ENCODE results near the gene LSM11. TPM values are rescaled to one million over a fixed set of nuclear protein-coding genes. Genes with fewer than 3 reads are reported as not detected.

Gene LSM11
- total RNA-seq, 2 donors from 2014 or later: 3.7 to 4.5 TPM

DNA sequence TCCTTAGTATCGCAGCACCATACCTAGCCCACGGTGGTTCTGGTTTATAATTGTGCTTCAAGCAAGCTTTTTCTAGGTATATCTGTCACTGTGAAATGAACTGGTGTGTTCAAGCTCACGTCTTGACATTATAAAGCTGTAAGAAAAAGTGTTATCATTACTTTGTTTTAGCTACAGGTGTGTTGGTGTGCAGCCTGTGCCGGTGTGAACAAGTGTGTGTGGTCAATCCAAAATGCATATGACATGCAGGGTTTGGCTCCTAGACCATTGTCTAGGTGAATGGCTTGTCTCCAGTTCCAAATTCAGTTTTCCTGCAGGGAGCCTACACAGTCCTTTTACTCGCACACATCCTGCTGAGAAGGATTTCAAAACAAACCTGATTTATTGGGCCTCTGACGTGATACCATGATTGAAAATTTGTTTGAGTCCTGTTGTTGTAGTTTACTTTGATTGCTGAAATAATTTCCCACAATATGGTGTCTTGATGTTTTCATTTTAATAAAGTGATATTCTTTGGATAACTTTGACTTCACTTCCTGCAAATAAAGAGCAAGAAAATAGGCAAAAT lies 3.7 kb downstream of the LSM11 start:
- Histone ChIP-seq H3K4me1 (ENCODE audit: control insufficient read depth, insufficient read depth, low read length) (no peaks in the 10 kb centered on the region), H3K9ac (ENCODE audit: extremely low read depth, low read length, poor library complexity, severe bottlenecking) (no peak overlapping the region), H3K27me3 (ENCODE audit: control insufficient read depth, insufficient read depth, low read length, poor library complexity, severe bottlenecking) (peaks cover 7% of the 10 kb centered on the region), H3K36me3 (ENCODE audit: control insufficient read depth, insufficient read depth, low read length) (no peaks in the 10 kb centered on the region), H3K9me3 (ENCODE audit: control insufficient read depth, low read length) (no peaks in the 10 kb centered on the region), H3K4me3 (ENCODE audit: low read length) (no peak overlapping the region), H3K27ac (ENCODE audit: low read depth, low read length) (no peak overlapping the region)
- DNase-seq: no peak
- 85 to 90% methylated on average over 4 to 6 of the region's 6 CpGs for WGBS, 2 experiments (ENCODE audit: insufficient coverage in 1 of 2, insufficient read length in 1 of 2)
- TF ChIP-seq, protein P1, sequence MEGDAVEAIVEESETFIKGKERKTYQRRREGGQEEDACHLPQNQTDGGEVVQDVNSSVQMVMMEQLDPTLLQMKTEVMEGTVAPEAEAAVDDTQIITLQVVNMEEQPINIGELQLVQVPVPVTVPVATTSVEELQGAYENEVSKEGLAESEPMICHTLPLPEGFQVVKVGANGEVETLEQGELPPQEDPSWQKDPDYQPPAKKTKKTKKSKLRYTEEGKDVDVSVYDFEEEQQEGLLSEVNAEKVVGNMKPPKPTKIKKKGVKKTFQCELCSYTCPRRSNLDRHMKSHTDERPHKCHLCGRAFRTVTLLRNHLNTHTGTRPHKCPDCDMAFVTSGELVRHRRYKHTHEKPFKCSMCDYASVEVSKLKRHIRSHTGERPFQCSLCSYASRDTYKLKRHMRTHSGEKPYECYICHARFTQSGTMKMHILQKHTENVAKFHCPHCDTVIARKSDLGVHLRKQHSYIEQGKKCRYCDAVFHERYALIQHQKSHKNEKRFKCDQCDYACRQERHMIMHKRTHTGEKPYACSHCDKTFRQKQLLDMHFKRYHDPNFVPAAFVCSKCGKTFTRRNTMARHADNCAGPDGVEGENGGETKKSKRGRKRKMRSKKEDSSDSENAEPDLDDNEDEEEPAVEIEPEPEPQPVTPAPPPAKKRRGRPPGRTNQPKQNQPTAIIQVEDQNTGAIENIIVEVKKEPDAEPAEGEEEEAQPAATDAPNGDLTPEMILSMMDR (conservative IDR thresholded peaks at IDR 0.05): no peak
- peaks cover 19% of the 10 kb centered on the region for H3K27me3 Mint-ChIP-seq (ENCODE audit: insufficient read depth)
- H3K4me1 Mint-ChIP-seq: peaks cover 6% of the 10 kb centered on the region
- H3K4me3 Mint-ChIP-seq: no peak overlapping the region
- H3K27ac Mint-ChIP-seq: no peak overlapping the region
- no peaks in the 10 kb centered on the region for H3K9me3 Mint-ChIP-seq
- no peaks in the 10 kb centered on the region for H3K36me3 Mint-ChIP-seq (ENCODE audit: low read depth)

DNA sequence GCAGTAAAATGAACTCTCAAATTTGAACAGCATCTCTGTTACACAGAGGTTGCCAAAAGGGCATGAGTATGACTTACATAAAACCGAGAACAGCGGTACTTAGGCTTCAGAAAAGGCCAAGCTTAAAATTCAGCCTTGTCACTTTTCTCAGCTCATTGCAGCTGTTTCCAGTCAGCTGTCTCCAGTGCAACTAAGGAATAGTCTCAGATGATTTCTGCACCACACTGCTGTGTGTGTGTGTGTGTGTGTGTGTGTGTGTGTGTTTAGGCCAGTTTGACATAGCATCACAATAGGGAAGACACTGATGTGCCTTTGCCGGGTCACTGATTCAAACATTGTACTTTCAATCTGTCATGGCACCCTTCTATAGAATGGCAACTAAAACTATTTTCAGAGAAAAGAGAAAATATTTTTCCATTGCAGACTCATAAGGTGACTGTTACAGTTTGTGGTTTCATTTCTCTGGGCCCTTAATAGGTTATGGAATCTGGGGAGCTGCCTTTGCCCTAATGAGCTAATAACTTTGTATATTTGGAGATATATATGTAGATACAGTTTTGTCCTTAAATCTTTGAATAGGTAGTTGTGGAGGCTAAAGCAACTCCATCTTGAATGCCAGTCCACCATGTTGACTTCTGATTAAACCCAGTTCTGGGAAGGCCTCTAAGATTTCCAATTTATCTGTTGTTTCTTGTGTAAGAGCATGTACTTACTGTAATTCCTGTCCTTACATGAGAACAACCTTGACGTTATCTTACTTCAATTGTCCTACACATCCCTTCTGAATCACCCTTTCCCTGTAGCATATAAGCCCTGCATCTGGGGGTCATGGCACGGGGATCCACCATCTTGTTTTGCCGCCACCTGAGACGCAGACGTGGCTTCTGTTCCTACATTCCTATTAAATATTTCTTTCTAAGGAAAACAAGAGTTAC lies 4.5 kb downstream of the LSM11 start:
- no peak for DNase-seq
- TF ChIP-seq, protein P1 (conservative IDR thresholded peaks at IDR 0.05): no peak
- H3K36me3 Mint-ChIP-seq (ENCODE audit: low read depth): peaks cover 2% of the 10 kb centered on the region
- no peaks in the 10 kb centered on the region for H3K9me3 ChIP-seq (ENCODE audit: control insufficient read depth, low read length)
- WGBS, 2 experiments (ENCODE audit: insufficient coverage in 1 of 2, insufficient read length in 1 of 2): 95 to 96% methylated on average over 4 to 8 of the region's 8 CpGs
- H3K4me3 ChIP-seq (ENCODE audit: low read length): no peak overlapping the region
- peaks cover 6% of the 10 kb centered on the region for H3K4me1 Mint-ChIP-seq
- H3K4me3 Mint-ChIP-seq: no peak overlapping the region
- no peak overlapping the region for H3K9ac ChIP-seq (ENCODE audit: extremely low read depth, low read length, poor library complexity, severe bottlenecking)
- no peak overlapping the region for H3K27ac ChIP-seq (ENCODE audit: low read depth, low read length)
- no peaks in the 10 kb centered on the region for H3K36me3 ChIP-seq (ENCODE audit: control insufficient read depth, insufficient read depth, low read length)
- H3K27me3 Mint-ChIP-seq (ENCODE audit: insufficient read depth): peaks cover 15% of the 10 kb centered on the region
- no peak overlapping the region for H3K27ac Mint-ChIP-seq
- H3K4me1 ChIP-seq (ENCODE audit: control insufficient read depth, insufficient read depth, low read length): no peaks in the 10 kb centered on the region
- H3K9me3 Mint-ChIP-seq: no peaks in the 10 kb centered on the region
- H3K27me3 ChIP-seq (ENCODE audit: control insufficient read depth, insufficient read depth, low read length, poor library complexity, severe bottlenecking): peaks cover 7% of the 10 kb centered on the region

DNA sequence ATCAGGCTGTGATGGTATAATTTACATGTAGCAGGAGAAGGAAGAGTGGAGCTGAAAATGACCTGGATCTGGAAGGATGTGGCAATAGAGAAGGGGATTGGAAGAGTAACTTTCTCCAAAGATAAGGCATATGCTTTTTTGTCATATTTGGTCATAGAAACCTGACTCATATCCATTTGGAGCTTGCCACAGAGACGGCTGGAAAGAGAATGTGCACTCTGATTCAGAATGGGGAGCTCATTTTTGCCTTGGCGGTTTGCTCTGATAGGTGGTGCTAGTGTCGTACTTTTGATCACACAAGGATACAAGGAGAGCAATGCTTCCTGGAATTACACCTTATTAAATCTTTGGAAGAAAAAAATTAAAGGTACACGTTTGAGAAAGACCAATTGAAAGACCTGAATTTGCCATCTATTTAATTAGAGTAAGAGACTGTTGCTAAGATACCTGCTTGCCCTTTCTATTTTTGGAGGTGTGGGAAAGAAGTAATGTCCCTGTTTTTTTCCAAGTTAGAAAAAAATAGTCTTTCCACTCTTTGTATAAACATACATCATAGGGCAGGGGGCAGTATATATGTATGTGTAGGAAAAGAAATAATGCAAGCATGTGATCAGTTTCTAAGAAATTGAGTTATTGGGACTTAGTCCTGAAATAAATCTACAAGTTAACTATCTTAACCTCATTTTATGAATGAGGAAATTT lies 5.4 kb downstream of the LSM11 start:
- Mint-ChIP-seq H3K36me3 (ENCODE audit: low read depth) (peaks cover 2% of the 10 kb centered on the region), H3K27ac (no peak overlapping the region), H3K4me1 (peaks cover 6% of the 10 kb centered on the region), H3K27me3 (ENCODE audit: insufficient read depth) (peaks cover 15% of the 10 kb centered on the region), H3K9me3 (no peaks in the 10 kb centered on the region), H3K4me3 (no peak overlapping the region)
- TF ChIP-seq, protein P1 (conservative IDR thresholded peaks at IDR 0.05): no peak
- no peak for DNase-seq
- Histone ChIP-seq H3K36me3 (ENCODE audit: control insufficient read depth, insufficient read depth, low read length) (peaks cover under 1% of the 10 kb centered on the region), H3K27ac (ENCODE audit: low read depth, low read length) (no peak overlapping the region), H3K9ac (ENCODE audit: extremely low read depth, low read length, poor library complexity, severe bottlenecking) (no peak overlapping the region), H3K27me3 (ENCODE audit: control insufficient read depth, insufficient read depth, low read length, poor library complexity, severe bottlenecking) (peaks cover 7% of the 10 kb centered on the region), H3K4me1 (ENCODE audit: control insufficient read depth, insufficient read depth, low read length) (no peaks in the 10 kb centered on the region), H3K9me3 (ENCODE audit: control insufficient read depth, low read length) (no peaks in the 10 kb centered on the region), H3K4me3 (ENCODE audit: low read length) (no peak overlapping the region)
- 91 to 100% methylated on average over 3 to 4 of the region's 4 CpGs for WGBS, 2 experiments (ENCODE audit: insufficient coverage in 1 of 2, insufficient read length in 1 of 2)

Measured in endodermal cell (in vitro differentiated cells).